Measurements from ENCODE around the gene SF3A2.

- TF ChIP-seq USF2 (CRISPR knock-in tag; IDR thresholded peaks at IDR 0.05): no peak
- TF ChIP-seq CTCF (IDR thresholded peaks at IDR 0.05): no peak
- TF ChIP-seq CBFB (CRISPR knock-in tag; IDR thresholded peaks at IDR 0.05; ENCODE audit: low read depth): no peak
- no peak for TF ChIP-seq CREB1 (CRISPR knock-in tag; IDR thresholded peaks at IDR 0.05)
- TF ChIP-seq ATF2 (CRISPR knock-in tag; IDR thresholded peaks at IDR 0.05; ENCODE audit: borderline replicate concordance, low read depth): no peak
- TF ChIP-seq NFATC4 (CRISPR knock-in tag; IDR thresholded peaks at IDR 0.05): no peak
- TF ChIP-seq FOXP1 (CRISPR knock-in tag; IDR thresholded peaks at IDR 0.05; ENCODE audit: borderline replicate concordance): no peak
- no peak for TF ChIP-seq MLX (CRISPR knock-in tag; IDR thresholded peaks at IDR 0.05)
These were observed 45.6 kb downstream of the SF3A2 start, which contains the start of gene PEAK3 for GRCh38 chr19:2282062-2282861.
